ENCODE measurements around the gene EPHA2. TPM values are rescaled to one million over a fixed set of nuclear protein-coding genes. Genes with fewer than 3 reads are reported as not detected.

Gene EPHA2
- total and polyA plus RNA-seq, 2 experiments from 2014 or later: 7.5 to 51.2 TPM

- TF ChIP-seq CREB1 (CRISPR knock-in tag; IDR thresholded peaks at IDR 0.05; ENCODE audit: low read depth): no peak
- TF ChIP-seq, protein P1, sequence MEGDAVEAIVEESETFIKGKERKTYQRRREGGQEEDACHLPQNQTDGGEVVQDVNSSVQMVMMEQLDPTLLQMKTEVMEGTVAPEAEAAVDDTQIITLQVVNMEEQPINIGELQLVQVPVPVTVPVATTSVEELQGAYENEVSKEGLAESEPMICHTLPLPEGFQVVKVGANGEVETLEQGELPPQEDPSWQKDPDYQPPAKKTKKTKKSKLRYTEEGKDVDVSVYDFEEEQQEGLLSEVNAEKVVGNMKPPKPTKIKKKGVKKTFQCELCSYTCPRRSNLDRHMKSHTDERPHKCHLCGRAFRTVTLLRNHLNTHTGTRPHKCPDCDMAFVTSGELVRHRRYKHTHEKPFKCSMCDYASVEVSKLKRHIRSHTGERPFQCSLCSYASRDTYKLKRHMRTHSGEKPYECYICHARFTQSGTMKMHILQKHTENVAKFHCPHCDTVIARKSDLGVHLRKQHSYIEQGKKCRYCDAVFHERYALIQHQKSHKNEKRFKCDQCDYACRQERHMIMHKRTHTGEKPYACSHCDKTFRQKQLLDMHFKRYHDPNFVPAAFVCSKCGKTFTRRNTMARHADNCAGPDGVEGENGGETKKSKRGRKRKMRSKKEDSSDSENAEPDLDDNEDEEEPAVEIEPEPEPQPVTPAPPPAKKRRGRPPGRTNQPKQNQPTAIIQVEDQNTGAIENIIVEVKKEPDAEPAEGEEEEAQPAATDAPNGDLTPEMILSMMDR (conservative IDR thresholded peaks at IDR 0.05; ENCODE audit: low read depth in 2 of 2): no peak
- no peak for TF ChIP-seq EZH2 (IDR thresholded peaks at IDR 0.05; ENCODE audit: low read depth, unreplicated experiment)
These were observed 18.5 kb upstream of the EPHA2 start (continued) for GRCh38 chr1:16174261-16174868.

DNA sequence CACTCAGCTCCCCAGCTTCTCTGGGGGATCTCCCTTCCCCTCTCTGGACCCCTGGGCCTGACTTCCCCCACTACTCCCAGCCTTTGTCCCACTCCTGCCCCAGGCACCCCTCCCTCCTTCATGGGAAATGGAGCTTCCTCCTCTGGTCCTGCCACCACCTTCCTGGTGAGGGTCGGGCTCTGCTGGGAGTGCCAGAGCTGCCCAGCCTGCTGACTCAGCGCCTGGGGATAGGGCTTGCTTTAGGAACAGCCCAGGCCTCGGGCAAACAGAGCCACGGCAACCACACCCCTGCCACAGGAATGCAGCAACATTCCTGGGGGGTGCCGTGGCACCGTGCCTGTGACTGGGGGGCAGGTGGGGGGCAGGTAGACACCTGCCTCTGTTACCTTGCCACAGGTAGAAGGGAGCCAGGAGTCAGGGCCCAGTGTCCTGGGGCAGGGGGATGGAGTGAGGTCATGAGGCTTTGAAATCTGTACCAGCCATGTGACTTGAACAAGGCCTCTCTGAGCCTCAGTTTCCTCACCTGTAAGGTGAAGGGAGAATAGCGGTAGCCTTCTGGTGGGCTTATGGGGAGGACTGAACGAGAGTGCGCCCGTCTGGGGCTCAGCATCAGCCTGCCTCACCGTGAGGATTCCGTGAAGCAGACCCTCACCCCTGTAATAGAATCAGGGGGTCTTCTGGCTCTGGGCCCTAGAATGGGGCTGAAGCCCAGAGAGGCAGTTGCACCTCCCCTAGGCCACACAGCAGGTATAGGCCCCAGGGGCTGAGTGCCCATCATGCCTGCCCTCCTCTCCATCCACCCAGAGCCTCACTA lies 17.8 kb upstream of the EPHA2 start:
- Mint-ChIP-seq H3K9me3 (no peaks in the 10 kb centered on the region), H3K27ac (no peak overlapping the region), H3K36me3 (ENCODE audit: low read depth) (no peaks in the 10 kb centered on the region), H3K4me1 (peaks cover 28% of the 10 kb centered on the region), H3K4me3 (no peak overlapping the region), H3K27me3 (ENCODE audit: insufficient read depth, low read depth, poor library complexity) (peaks cover 18% of the 10 kb centered on the region)
- H3K27me3 ChIP-seq (ENCODE audit: insufficient read depth): no peaks in the 10 kb centered on the region
- peaks cover 8% of the 10 kb centered on the region; the same call in 1 of the 2 replicates for H3K4me1 ChIP-seq (ENCODE audit: insufficient read depth)
- no peak overlapping the region for H3K4me3 ChIP-seq
- H3K36me3 ChIP-seq (ENCODE audit: insufficient read depth): no peaks in the 10 kb centered on the region; the same call in 1 of the 2 replicates
- H3K9me2 ChIP-seq (ENCODE audit: insufficient read depth): no peaks in the 10 kb centered on the region
- H3K27ac ChIP-seq (ENCODE audit: low read depth): no peak overlapping the region
- DNase-seq (ENCODE audit: low spot score) (no peak), ATAC-seq (peak; percentile 27)
- no peaks in the 10 kb centered on the region for H4K20me1 ChIP-seq (replicated peaks; ENCODE audit: insufficient read depth)
- H3K4me2 ChIP-seq: no peak overlapping the region
- no peaks in the 10 kb centered on the region for H3K79me2 ChIP-seq (replicated peaks; ENCODE audit: insufficient read depth)
- H2AFZ ChIP-seq: no peak overlapping the region
- H3F3A ChIP-seq (replicated peaks; ENCODE audit: low read depth): 0 out of 2 replicates have a peak, but pooled peaks cover under 1% of the 10 kb centered on the region
- TF ChIP-seq EZH2 (IDR thresholded peaks at IDR 0.05; ENCODE audit: low read depth, unreplicated experiment) (no peak), REST (IDR thresholded peaks at IDR 0.05; ENCODE audit: unreplicated experiment) (no peak), ZNF114 (CRISPR knock-in tag; IDR thresholded peaks at IDR 0.05) (no peak), JUNB (IDR thresholded peaks at IDR 0.05; ENCODE audit: unreplicated experiment) (no peak), NANOG (IDR thresholded peaks at IDR 0.05; ENCODE audit: borderline replicate concordance) (no peak), CREB1 (CRISPR knock-in tag; IDR thresholded peaks at IDR 0.05; ENCODE audit: low read depth) (no peak), STAT1 (IDR thresholded peaks at IDR 0.05; ENCODE audit: unreplicated experiment) (no peak), EZH2phosphoT487 (IDR thresholded peaks at IDR 0.05; ENCODE audit: unreplicated experiment) (no peak), ZNF331 (CRISPR knock-in tag; IDR thresholded peaks at IDR 0.05; ENCODE audit: low read depth) (no peak), POLR2AphosphoS5 (IDR thresholded peaks at IDR 0.05; ENCODE audit: low read depth) (no peak)
- TF ChIP-seq, protein P2, sequence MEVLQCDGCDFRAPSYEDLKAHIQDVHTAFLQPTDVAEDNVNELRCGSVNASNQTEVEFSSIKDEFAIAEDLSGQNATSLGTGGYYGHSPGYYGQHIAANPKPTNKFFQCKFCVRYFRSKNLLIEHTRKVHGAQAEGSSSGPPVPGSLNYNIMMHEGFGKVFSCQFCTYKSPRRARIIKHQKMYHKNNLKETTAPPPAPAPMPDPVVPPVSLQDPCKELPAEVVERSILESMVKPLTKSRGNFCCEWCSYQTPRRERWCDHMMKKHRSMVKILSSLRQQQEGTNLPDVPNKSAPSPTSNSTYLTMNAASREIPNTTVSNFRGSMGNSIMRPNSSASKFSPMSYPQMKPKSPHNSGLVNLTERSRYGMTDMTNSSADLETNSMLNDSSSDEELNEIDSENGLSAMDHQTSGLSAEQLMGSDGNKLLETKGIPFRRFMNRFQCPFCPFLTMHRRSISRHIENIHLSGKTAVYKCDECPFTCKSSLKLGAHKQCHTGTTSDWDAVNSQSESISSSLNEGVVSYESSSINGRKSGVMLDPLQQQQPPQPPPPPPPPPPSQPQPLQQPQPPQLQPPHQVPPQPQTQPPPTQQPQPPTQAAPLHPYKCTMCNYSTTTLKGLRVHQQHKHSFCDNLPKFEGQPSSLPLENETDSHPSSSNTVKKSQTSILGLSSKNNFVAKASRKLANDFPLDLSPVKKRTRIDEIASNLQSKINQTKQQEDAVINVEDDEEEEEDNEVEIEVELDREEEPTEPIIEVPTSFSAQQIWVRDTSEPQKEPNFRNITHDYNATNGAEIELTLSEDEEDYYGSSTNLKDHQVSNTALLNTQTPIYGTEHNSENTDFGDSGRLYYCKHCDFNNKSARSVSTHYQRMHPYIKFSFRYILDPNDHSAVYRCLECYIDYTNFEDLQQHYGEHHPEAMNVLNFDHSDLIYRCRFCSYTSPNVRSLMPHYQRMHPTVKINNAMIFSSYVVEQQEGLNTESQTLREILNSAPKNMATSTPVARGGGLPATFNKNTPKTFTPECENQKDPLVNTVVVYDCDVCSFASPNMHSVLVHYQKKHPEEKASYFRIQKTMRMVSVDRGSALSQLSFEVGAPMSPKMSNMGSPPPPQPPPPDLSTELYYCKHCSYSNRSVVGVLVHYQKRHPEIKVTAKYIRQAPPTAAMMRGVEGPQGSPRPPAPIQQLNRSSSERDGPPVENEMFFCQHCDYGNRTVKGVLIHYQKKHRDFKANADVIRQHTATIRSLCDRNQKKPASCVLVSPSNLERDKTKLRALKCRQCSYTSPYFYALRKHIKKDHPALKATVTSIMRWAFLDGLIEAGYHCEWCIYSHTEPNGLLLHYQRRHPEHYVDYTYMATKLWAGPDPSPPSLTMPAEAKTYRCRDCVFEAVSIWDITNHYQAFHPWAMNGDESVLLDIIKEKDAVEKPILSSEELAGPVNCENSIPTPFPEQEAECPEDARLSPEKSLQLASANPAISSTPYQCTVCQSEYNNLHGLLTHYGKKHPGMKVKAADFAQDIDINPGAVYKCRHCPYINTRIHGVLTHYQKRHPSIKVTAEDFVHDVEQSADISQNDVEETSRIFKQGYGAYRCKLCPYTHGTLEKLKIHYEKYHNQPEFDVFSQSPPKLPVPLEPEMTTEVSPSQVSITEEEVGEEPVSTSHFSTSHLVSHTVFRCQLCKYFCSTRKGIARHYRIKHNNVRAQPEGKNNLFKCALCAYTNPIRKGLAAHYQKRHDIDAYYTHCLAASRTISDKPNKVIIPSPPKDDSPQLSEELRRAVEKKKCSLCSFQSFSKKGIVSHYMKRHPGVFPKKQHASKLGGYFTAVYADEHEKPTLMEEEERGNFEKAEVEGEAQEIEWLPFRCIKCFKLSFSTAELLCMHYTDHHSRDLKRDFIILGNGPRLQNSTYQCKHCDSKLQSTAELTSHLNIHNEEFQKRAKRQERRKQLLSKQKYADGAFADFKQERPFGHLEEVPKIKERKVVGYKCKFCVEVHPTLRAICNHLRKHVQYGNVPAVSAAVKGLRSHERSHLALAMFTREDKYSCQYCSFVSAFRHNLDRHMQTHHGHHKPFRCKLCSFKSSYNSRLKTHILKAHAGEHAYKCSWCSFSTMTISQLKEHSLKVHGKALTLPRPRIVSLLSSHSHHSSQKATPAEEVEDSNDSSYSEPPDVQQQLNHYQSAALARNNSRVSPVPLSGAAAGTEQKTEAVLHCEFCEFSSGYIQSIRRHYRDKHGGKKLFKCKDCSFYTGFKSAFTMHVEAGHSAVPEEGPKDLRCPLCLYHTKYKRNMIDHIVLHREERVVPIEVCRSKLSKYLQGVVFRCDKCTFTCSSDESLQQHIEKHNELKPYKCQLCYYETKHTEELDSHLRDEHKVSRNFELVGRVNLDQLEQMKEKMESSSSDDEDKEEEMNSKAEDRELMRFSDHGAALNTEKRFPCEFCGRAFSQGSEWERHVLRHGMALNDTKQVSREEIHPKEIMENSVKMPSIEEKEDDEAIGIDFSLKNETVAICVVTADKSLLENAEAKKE (CRISPR knock-in tag; IDR thresholded peaks at IDR 0.05): no peak

Data from GM23338 (cell line).